Mucosa of stomach (tissue), 1 donor: ENCODE measurements around the gene RAD51B.
"Not testable (repeated sequence)": the region's sequence is repeated elsewhere in the genome, so short reads cannot be mapped to it uniquely, and the experiment has no call there.

Experiments used
- H3K27me3 ChIP-seq: one replicate; pipeline ENCODE4 v1.7.0; 2013; ENCODE audit warnings: mild to moderate bottlenecking, low read length; ENCODE audit not compliant: control insufficient read depth, insufficient read depth
- H3K36me3 ChIP-seq: one replicate; pipeline ENCODE4 v1.7.0; 2013; ENCODE audit warnings: low read length; ENCODE audit not compliant: control insufficient read depth, insufficient read depth
- H3K4me1 ChIP-seq: one replicate; pipeline ENCODE4 v1.7.0; 2013; ENCODE audit warnings: mild to moderate bottlenecking, low read length; ENCODE audit not compliant: control insufficient read depth, insufficient read depth
- H3K4me3 ChIP-seq: one replicate; pipeline ENCODE4 v1.7.0; 2013; ENCODE audit warnings: low read length
- H3K9ac ChIP-seq: one replicate; pipeline ENCODE4 v1.7.0; 2013; ENCODE audit warnings: mild to moderate bottlenecking, low read length, moderate library complexity
- H3K9me3 ChIP-seq: one replicate; pipeline ENCODE4 v1.7.0; 2013; ENCODE audit warnings: mild to moderate bottlenecking, low read length, moderate library complexity; ENCODE audit not compliant: control insufficient read depth
- donor health status: Pancreatic carcinoma.

Gene RAD51B

GRCh38 chr14:68423686-68424085 lies 604.1 kb downstream of the RAD51B start:
- no peaks in the 10 kb centered on the region for H3K27me3 ChIP-seq
- peaks cover 4% of the 10 kb centered on the region for H3K4me1 ChIP-seq
- H3K36me3 ChIP-seq: no peaks in the 10 kb centered on the region
- no peak overlapping the region for H3K9ac ChIP-seq
- H3K4me3 ChIP-seq: no peak overlapping the region
- H3K9me3 ChIP-seq: no peaks in the 10 kb centered on the region

GRCh38 chr14:68424443-68425172 lies 605.0 kb downstream of the RAD51B start:
- peaks cover 4% of the 10 kb centered on the region for H3K4me1 ChIP-seq
- H3K27me3 ChIP-seq: no peaks in the 10 kb centered on the region
- no peaks in the 10 kb centered on the region for H3K36me3 ChIP-seq
- no peak overlapping the region for H3K9ac ChIP-seq
- H3K9me3 ChIP-seq: no peaks in the 10 kb centered on the region
- no peak overlapping the region for H3K4me3 ChIP-seq

DNA sequence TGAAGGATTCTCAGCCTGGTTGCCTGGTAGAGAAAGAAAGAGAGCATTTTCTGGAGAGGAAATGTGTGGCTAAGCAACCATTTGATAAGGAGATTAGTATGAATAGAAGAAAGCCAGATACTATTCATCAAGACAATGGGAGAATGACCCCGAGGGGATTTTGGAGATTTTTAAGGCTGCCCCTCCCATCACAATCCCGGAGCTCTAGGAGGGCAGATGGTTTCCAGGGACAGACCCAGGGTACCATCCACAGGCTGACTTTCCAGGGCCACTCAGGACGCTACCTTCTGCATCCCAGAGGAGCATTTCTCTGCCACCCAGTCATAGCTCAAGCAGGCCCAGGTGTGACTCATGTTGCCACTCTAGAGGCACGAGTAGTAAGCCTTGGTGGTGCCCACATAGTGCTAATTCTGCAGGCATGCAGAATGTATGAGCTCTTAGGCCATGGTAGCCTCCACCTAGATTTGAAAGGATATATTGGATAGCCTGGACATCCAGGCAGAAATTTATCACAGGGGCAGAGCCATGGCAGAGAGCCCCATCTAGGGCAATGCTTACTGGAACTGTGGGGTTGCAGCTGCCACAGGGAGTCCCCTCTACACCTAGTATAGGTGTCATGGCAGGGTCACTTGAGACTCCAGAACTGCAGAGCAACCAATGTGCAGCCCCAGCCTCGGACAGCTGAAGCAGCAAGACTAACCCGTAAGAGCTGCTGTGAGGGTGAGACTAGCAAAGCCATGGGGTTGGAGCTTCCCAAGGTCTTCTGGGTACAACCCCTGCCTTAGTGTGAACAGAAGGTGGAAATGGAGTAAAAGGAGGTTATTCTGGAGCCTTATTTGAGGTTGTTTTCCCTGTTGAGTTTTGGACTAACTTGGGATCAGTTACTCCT lies 607.3 kb downstream of the RAD51B start:
- Histone ChIP-seq H3K36me3 (no peaks in the 10 kb centered on the region), H3K4me1 (peaks cover 4% of the 10 kb centered on the region), H3K4me3 (no peak overlapping the region), H3K27me3 (no peaks in the 10 kb centered on the region), H3K9me3 (no peaks in the 10 kb centered on the region), H3K9ac (no peak overlapping the region)

DNA sequence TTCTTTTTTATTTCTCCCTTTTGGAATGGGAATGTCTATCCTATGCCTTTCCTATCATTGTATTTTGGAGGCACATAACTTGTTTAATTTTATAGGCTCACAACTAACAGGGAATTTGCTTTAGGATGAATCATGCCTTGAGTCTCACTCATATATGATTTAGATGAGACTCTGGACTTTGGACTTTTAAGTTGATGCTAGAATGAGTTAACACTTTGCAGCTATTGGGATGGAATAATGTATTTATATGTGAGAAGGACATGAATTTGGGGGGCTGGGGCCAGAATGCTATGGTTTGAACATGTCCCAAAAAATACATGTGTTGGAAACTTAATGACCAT lies 607.9 kb downstream of the RAD51B start:
- Histone ChIP-seq H3K27me3 (no peaks in the 10 kb centered on the region), H3K4me1 (peaks cover 4% of the 10 kb centered on the region), H3K36me3 (no peaks in the 10 kb centered on the region), H3K9ac (no peak overlapping the region), H3K4me3 (no peak overlapping the region), H3K9me3 (no peaks in the 10 kb centered on the region)

GRCh38 chr14:68428900-68429299 lies 609.3 kb downstream of the RAD51B start:
- H3K27me3 ChIP-seq, H3K36me3 ChIP-seq, H3K4me1 ChIP-seq: not testable (repeated sequence)

GRCh38 chr14:68434173-68434572 lies 614.6 kb downstream of the RAD51B start:
- H3K4me1 ChIP-seq, H3K9ac ChIP-seq, H3K4me3 ChIP-seq, H3K9me3 ChIP-seq, H3K36me3 ChIP-seq, H3K27me3 ChIP-seq: not testable (repeated sequence)

More at GRCh38 chr14:68428900-68429299, 609.3 kb downstream of the RAD51B start:
- not testable (repeated sequence) for H3K4me3 ChIP-seq, H3K9me3 ChIP-seq, H3K9ac ChIP-seq

DNA sequence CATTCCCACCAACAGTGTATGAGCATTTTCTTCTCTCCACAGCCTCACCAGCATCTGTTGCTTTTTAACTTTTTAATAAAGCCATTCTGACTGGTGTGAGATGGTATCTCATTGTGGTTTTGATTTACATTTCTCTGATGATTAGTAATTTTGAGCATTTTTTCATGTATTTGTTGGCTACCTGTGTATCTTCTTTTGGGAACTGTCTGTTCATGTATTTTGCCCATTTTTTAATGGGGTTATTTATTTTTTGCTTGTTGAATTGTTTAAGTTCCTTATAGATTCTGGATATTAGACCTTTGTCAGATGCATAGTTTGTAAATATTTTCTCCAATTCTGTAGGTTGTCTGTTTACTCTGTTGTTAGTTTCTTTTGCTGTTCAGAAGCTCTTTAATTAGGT lies 616.1 kb downstream of the RAD51B start:
- H3K9me3 ChIP-seq, H3K27me3 ChIP-seq, H3K4me1 ChIP-seq, H3K36me3 ChIP-seq, H3K9ac ChIP-seq, H3K4me3 ChIP-seq: not testable (repeated sequence)

GRCh38 chr14:68439676-68440075 lies 620.1 kb downstream of the RAD51B start:
- Histone ChIP-seq H3K9ac (no peak overlapping the region), H3K27me3 (no peaks in the 10 kb centered on the region), H3K9me3 (no peaks in the 10 kb centered on the region), H3K36me3 (no peaks in the 10 kb centered on the region), H3K4me1 (no peaks in the 10 kb centered on the region), H3K4me3 (no peak overlapping the region)

GRCh38 chr14:68440820-68441219 lies 621.2 kb downstream of the RAD51B start:
- no peaks in the 10 kb centered on the region for H3K4me1 ChIP-seq
- H3K27me3 ChIP-seq: no peaks in the 10 kb centered on the region
- H3K4me3 ChIP-seq: no peak overlapping the region
- no peaks in the 10 kb centered on the region for H3K9me3 ChIP-seq
- H3K36me3 ChIP-seq: no peaks in the 10 kb centered on the region
- no peak overlapping the region for H3K9ac ChIP-seq

DNA sequence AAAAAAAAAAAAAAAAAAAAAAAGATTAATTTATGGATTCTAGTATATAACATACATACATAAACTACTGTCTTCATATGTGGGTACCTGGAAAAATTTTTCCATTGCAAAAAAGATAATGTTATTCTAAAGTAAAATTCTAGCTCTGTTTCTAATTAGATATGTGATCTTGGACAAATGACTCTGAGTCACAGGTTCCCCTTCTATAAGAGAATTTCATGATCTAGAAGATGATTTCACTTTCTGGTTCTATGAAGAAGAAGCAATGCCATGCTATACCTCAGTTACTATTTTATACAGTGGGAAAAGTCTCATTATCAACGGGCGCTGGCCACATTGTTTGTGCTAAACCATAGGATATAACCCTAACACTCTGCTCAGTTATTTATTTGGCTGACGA lies 622.0 kb downstream of the RAD51B start:
- Histone ChIP-seq H3K27me3 (no peaks in the 10 kb centered on the region), H3K36me3 (no peaks in the 10 kb centered on the region), H3K4me3 (no peak overlapping the region), H3K9me3 (no peaks in the 10 kb centered on the region), H3K4me1 (no peaks in the 10 kb centered on the region), H3K9ac (no peak overlapping the region)

- Histone ChIP-seq H3K9ac (no peak overlapping the region), H3K36me3 (no peaks in the 10 kb centered on the region), H3K27me3 (no peaks in the 10 kb centered on the region), H3K4me3 (no peak overlapping the region), H3K4me1 (peaks cover 2% of the 10 kb centered on the region), H3K9me3 (no peaks in the 10 kb centered on the region)
Measured at GRCh38 chr14:68442828-68443629, 623.5 kb downstream of the RAD51B start.
